GM19035 (cell line): ENCODE measurements around the gene SARDH.

Experiments
- ATAC-seq: cut with Tn5 transposase; IDR thresholded peaks from one replicate; pipeline ENCODE4 v1.9.1; 2021; ENCODE audit not compliant: unreplicated experiment

Gene SARDH

GRCh38 chr9:133673258-133673655 lies 64.9 kb downstream of the SARDH start:
- ATAC-seq, result no peak

- no peak for ATAC-seq
Observed at GRCh38 chr9:133672503-133673257, 65.5 kb downstream of the SARDH start.

- ATAC-seq, result no peak
Observed at GRCh38 chr9:133671371-133671770, 66.8 kb downstream of the SARDH start.

- no peak for ATAC-seq
Observed at GRCh38 chr9:133670466-133670865, 67.7 kb downstream of the SARDH start.

GRCh38 chr9:133669182-133669801 lies 68.9 kb downstream of the SARDH start:
- no peak for ATAC-seq

- no peak for ATAC-seq
Observed at GRCh38 chr9:133667759-133668450, 70.2 kb downstream of the SARDH start.

- no peak for ATAC-seq
Observed at GRCh38 chr9:133666845-133667244, 71.3 kb downstream of the SARDH start.

GRCh38 chr9:133666387-133666786 lies 71.8 kb downstream of the SARDH start:
- ATAC-seq, result no peak

- no peak for ATAC-seq
Observed at GRCh38 chr9:133665535-133665934, 72.6 kb downstream of the SARDH start.

- no peak for ATAC-seq
Observed at GRCh38 chr9:133665096-133665495, 73.1 kb downstream of the SARDH start.

- no peak for ATAC-seq
Observed at GRCh38 chr9:133664173-133665050, 73.7 kb downstream of the SARDH start.

GRCh38 chr9:133661846-133662540 lies 76.2 kb downstream of the SARDH start:
- no peak for ATAC-seq

GRCh38 chr9:133659516-133659915 lies 78.6 kb downstream of the SARDH start:
- ATAC-seq, result no peak

- ATAC-seq, result no peak
Observed at GRCh38 chr9:133658442-133659431, 79.4 kb downstream of the SARDH start.

- no peak for ATAC-seq
Observed at GRCh38 chr9:133657120-133657661, 81.0 kb downstream of the SARDH start.

GRCh38 chr9:133656211-133657119 lies 81.7 kb downstream of the SARDH start:
- no peak for ATAC-seq

- ATAC-seq, result no peak
Observed at GRCh38 chr9:133655701-133656100, 82.5 kb downstream of the SARDH start.
